Chondrocyte (in vitro differentiated cells): ENCODE results near the gene SFRP5. TPM values are rescaled to one million over a fixed set of nuclear protein-coding genes. Genes with fewer than 3 reads are reported as not detected.

Source experiments
- DNase-seq: peaks from one replicate; pipeline ENCODE4 v3.0.0; 2021; ENCODE audit warnings: mixed read lengths, low spot score
- H3K27ac Mint-ChIP-seq: one replicate; pipeline ENCODE4 v1.8.0; 2021; ENCODE audit warnings: mild to moderate bottlenecking, moderate library complexity, mixed read lengths; ENCODE audit not compliant: unreplicated experiment
- H3K27me3 Mint-ChIP-seq: 2 replicates; pipeline ENCODE4 v1.8.0; 2021; ENCODE audit warnings: low read depth, mixed read lengths
- H3K36me3 Mint-ChIP-seq: 2 replicates; pipeline ENCODE4 v1.8.0; 2021; ENCODE audit warnings: low read depth, mixed read lengths
- H3K4me1 Mint-ChIP-seq: 2 replicates; pipeline ENCODE4 v1.8.0; 2021; ENCODE audit warnings: low read depth, mild to moderate bottlenecking, mixed read lengths
- H3K4me3 Mint-ChIP-seq: one replicate; pipeline ENCODE4 v1.8.0; 2021; ENCODE audit warnings: mild to moderate bottlenecking, moderate library complexity, mixed read lengths; ENCODE audit not compliant: unreplicated experiment
- H3K9me3 Mint-ChIP-seq: 2 replicates; pipeline ENCODE4 v1.8.0; 2021; ENCODE audit warnings: low read depth, mixed read lengths
- CTCF ChIP-seq: fragments of 200-600 bp; sonication (generic); IDR thresholded peaks from 2 replicates; pipeline ENCODE4 v1.5.0; 2021; ENCODE audit warnings: antibody characterized with exemption, mild to moderate bottlenecking, moderate library complexity
- total RNA-seq: library from RNA; stranded (reverse); gene quantifications from 3 replicates; pipeline ENCODE4 v1.2.1, GENCODE V29; 2021

Gene SFRP5
- total RNA-seq, 1 donor from 2014 or later, result 0.35 TPM

- Mint-ChIP-seq H3K4me1 (peaks cover 44% of the 10 kb centered on the region), H3K4me3 (no peak overlapping the region), H3K36me3 (peaks cover 5% of the 10 kb centered on the region), H3K27me3 (peaks cover 3% of the 10 kb centered on the region), H3K27ac (peak overlapping the region; percentile 57), H3K9me3 (no peaks in the 10 kb centered on the region)
- peak; percentile 4 for DNase-seq
- no peak for TF ChIP-seq CTCF
These were observed 8.4 kb downstream of the SFRP5 start for GRCh38 chr10:97763411-97763810.

DNA sequence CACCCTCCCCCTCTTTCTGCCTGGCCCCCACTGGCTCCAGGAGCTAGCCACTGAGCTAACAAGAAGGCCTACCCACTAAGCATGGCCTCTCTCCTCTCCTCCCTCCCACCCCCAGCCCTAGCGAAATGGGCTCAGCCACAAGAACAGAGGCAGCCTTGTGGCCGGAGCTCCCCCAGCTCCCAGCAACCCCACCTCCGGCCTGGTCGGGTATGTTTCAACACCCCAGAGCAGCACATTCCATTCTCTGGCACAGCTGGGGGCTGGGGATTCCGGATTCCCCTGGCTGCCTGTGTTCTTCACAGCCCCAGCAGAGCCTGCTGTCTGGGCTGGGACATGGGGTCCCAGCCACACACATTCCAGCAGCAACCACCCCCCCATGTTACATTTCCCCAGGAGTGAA, 9.0 kb downstream of the SFRP5 start:
- no peak for TF ChIP-seq CTCF
- Mint-ChIP-seq H3K4me3 (peak overlapping the region; percentile 15), H3K27me3 (no peaks in the 10 kb centered on the region), H3K36me3 (peaks cover 5% of the 10 kb centered on the region), H3K27ac (peak overlapping the region; percentile 59), H3K9me3 (no peaks in the 10 kb centered on the region), H3K4me1 (peaks cover 44% of the 10 kb centered on the region)
- DNase-seq, result peak; percentile 84

DNA sequence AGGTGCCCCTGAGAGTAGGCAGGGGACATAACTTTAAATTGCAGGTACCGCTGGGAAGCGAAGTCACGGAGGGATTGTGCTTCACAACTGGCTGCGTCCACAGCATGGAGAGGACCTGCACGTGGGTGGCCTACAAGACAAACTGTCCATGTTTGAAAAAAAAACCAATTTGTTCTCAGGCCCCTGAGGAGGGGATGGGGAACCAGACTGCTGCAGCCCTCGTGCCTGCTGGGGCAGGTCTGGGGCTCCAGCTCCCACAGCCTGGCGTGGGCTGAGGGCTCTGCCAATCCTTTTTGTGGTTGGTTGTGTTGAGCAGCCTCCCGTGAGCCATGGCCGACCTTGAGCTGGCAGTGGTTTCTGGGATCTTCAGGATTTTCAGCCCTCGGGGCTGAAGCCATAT, 9.7 kb downstream of the SFRP5 start:
- Mint-ChIP-seq H3K4me3 (no peak overlapping the region), H3K9me3 (no peaks in the 10 kb centered on the region), H3K27ac (no peak overlapping the region), H3K36me3 (peaks cover 6% of the 10 kb centered on the region), H3K27me3 (no peaks in the 10 kb centered on the region), H3K4me1 (peaks cover 44% of the 10 kb centered on the region)
- no peak for TF ChIP-seq CTCF
- peak; percentile 61 for DNase-seq

DNA sequence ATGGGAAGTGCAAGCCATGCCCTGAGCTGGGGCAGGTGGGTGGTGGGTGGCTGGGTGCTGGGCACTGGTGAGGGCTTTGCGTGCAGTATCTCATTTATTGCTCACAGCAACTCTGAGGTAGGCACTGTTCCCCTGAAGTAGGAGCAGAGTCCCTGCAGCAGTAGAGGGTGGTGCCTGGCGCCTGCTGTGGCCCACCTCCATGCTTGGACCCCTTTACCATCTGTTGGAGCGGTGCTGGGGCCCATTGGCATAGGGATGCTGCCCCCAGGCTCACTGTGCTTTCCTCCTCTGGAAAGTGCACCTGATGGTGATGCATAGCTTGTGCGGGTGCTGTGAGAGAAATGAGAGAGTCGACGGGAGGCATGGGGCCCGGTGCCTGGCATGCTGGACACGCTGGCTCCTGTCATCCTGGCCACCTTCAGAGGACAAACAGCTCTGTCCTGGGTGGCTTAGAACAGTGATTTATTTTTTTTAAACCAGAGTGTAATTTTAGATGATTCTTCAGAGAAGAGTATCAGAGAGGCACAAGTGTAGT, 10.4 kb downstream of the SFRP5 start:
- peaks cover 10% of the 10 kb centered on the region for H3K36me3 Mint-ChIP-seq
- no peaks in the 10 kb centered on the region for H3K27me3 Mint-ChIP-seq
- no peak overlapping the region for H3K4me3 Mint-ChIP-seq
- no peak for TF ChIP-seq CTCF
- DNase-seq, result peak; percentile 64
- H3K4me1 Mint-ChIP-seq, result peaks cover 41% of the 10 kb centered on the region
- H3K27ac Mint-ChIP-seq, result no peak overlapping the region
- no peaks in the 10 kb centered on the region for H3K9me3 Mint-ChIP-seq

- Mint-ChIP-seq H3K36me3 (peaks cover 10% of the 10 kb centered on the region), H3K9me3 (no peaks in the 10 kb centered on the region), H3K4me3 (no peak overlapping the region), H3K27me3 (no peaks in the 10 kb centered on the region), H3K4me1 (peaks cover 36% of the 10 kb centered on the region), H3K27ac (no peak overlapping the region)
- DNase-seq, result peak; percentile 75
- TF ChIP-seq CTCF, result no peak
These were observed 11.1 kb downstream of the SFRP5 start for GRCh38 chr10:97760461-97761257.
